Omental fat pad (tissue), 4 donors: ENCODE results near the gene PTPN4. TPM values are rescaled to one million over a fixed set of nuclear protein-coding genes. Genes with fewer than 3 reads are reported as not detected.

Experiments used
- ATAC-seq: fragments of 150-250 bp; one replicate; pipeline ENCODE4 v1.9.1; 2016; ENCODE audit warnings: mild to moderate bottlenecking, moderate library complexity; ENCODE audit not compliant: low FRiP score
- DNase-seq: peaks from one replicate; pipeline ENCODE4 v3.0.0-alpha.2; 2019; ENCODE audit warnings: low spot score
- total RNA-seq, 4 donors: library from RNA; depleted of rRNA; stranded (reverse); fragments of >200 nt; gene quantifications; one replicate each; pipeline ENCODE4 v1.1.0, GENCODE V29; 2016
- TF ChIP-seq, protein P1 (sequence below), 3 donors: fragments of 450-650 bp; IDR thresholded peaks; one replicate each; pipeline ENCODE4 v1.5.1; 2016 to 2017; ENCODE audit warnings: antibody characterized with exemption in 3 of 3, mild to moderate bottlenecking in 3 of 3, moderate library complexity in 2 of 3

The PTPN4 gene
- total RNA-seq, 4 donors from 2014 or later = 20.2 to 41.0 (median 30.5) TPM

DNA sequence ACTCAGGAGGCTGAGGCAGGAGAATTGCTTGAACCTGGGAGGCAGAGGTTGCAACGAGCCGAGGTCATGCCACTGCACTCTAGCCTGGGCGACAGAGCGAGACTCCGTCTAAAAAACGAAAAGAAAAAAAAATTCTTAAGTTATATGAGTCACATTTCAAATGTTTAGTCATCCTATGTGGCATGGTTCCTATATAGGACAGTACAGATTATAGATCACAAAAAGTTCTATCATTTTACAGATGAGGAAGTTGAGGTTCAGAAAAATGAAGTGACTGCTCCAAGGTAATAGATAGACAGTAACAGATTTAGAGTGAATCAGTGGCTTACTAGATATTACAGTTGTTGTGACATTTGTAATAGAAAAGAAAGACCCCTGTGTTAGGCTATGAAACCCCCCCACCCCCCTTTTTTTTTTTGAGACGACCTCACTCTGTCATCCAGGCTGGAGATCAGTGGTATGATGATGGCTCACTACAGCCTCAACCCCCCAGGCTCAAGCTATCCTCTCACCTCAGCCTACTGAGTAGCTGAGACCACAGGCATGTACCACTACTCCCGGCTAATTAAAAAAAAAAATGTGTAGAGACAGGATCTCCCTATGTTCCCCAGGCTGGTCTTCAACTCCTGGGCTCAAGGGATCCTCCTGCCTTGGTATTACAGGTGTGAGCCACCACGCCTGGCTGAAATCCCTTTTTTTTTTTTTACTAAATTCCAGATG is 22.7 kb downstream of the PTPN4 start:
- TF ChIP-seq, protein P1, sequence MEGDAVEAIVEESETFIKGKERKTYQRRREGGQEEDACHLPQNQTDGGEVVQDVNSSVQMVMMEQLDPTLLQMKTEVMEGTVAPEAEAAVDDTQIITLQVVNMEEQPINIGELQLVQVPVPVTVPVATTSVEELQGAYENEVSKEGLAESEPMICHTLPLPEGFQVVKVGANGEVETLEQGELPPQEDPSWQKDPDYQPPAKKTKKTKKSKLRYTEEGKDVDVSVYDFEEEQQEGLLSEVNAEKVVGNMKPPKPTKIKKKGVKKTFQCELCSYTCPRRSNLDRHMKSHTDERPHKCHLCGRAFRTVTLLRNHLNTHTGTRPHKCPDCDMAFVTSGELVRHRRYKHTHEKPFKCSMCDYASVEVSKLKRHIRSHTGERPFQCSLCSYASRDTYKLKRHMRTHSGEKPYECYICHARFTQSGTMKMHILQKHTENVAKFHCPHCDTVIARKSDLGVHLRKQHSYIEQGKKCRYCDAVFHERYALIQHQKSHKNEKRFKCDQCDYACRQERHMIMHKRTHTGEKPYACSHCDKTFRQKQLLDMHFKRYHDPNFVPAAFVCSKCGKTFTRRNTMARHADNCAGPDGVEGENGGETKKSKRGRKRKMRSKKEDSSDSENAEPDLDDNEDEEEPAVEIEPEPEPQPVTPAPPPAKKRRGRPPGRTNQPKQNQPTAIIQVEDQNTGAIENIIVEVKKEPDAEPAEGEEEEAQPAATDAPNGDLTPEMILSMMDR (IDR thresholded peaks at IDR 0.05) = no peak
- no peak for DNase-seq
- no peak for ATAC-seq

DNA sequence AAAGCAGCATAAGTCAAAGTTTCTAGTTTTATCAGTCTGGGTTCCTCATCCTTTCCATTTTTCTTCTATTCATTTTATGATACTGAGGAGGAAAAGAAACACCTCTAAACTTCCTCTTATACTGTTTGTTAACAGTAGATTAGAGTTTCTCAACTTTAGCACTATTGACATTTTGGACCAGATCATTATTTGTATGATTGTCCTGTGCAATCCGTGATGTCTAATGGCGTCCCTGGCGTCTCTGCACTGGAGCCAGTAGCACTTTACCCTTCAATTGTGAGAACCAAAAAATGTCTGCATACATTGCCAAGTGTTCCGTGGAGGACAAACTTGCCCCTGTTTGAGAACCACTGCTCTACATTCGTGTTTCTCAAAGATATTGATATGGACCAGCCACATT is 25.2 kb downstream of the PTPN4 start:
- TF ChIP-seq, protein P1 (IDR thresholded peaks at IDR 0.05) = no peak
- no peak for DNase-seq
- ATAC-seq = no peak

DNA sequence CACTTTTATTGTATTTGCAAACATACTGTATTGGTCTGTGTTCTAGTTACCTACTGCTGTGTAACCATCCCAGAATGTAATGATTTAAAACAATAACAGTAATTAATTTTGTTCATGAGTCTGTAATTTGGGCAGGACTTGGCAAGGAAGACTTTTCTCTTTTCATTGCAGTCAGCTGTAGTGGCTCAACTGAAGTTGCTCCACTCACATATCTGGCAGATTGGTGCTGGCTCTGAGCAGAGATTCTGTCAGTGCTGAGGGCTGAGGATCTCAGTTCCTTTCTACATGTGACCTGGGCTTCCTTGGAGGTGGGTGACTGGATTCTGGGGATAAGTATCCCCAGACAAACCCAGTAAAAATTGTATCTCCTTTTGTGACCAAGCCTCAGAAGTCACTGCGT is 26.6 kb downstream of the PTPN4 start:
- DNase-seq (no peak), ATAC-seq (no peak)
- TF ChIP-seq, protein P1 (IDR thresholded peaks at IDR 0.05) = no peak

DNA sequence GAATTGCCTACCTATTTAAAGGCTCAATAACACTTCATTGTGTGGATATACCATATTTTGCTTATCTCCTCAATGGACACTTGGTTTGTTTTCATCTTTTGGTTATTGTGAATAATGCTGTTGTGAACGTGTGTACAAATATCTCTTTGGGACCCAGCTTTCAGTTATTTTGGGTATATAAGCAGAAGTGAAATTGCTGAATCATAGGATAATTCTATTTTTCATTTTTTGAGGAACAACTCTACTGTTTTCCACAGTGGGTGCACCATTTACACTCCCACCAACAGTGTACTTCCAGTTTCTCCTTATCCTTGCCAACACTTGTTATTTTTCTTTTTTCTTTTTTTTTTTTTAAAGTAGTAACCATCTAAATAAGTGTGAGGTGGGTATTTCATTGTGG is 29.0 kb downstream of the PTPN4 start:
- TF ChIP-seq, protein P1 (IDR thresholded peaks at IDR 0.05) = no peak
- DNase-seq (no peak), ATAC-seq (no peak)

DNA sequence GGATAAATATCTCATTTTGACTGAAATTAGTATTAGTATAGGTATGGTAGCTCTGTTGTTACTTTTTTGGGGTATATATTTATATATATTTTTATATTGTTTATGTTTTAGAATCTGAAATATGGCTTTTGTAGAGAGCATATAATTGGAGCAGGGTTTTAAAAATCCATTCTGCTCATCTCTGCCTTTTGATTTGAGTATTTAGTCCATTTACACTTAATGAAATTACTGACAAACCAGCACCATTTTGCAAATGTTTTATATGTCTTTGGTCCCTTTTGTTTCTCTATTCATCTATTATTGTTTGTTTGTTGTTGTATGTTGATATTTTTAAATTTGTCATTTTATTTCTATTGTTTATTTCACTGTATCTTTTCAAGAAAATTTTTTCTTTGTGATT is 30.7 kb downstream of the PTPN4 start:
- DNase-seq = no peak
- TF ChIP-seq, protein P1 (IDR thresholded peaks at IDR 0.05) = no peak
- no peak for ATAC-seq

DNA sequence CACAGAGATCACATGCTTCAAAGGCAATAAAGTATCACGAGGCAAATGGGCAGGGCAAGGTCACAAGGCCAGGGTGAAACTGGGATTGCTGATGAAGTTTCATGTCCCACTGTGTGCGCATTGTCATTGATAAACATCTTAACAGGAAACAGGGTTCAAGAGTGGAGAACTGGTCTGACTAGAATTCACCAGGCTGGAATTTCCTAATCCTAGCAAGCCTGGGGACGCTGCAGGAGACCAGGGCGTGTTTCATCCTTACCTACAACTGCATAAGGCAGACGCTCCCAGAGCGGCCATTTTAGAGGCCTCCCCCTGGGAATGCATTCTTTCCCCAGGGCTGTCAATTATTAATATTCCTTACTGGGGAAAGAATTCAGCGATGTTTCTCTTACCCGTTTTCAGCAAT is 33.2 kb downstream of the PTPN4 start:
- TF ChIP-seq, protein P1 (IDR thresholded peaks at IDR 0.05) = no peak
- ATAC-seq = no peak
- DNase-seq = no peak

DNA sequence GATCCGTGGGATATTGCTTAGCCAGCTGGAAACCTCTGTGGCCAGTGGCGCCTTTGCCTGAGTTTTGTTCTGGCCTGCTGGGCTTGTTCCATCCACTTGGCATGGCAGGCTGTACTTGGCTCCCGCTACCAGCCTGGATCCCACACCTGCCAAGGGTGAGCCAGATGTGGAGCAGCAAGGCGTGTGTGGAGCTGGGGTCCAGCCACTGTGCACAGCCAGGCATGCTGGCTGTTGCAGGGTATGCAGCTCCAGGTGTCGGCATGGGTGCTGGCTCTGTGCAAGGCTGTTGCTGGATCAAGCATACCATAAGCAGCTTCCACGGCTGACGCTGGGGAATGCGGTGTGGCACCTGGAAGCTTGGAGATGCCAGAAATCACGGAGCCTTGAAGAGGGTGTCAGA is 34.5 kb downstream of the PTPN4 start:
- DNase-seq (no peak), ATAC-seq (no peak)
- TF ChIP-seq, protein P1 (IDR thresholded peaks at IDR 0.05) = no peak
